Keratinocyte (primary cell): ENCODE data around the gene TRAF1. TPM values are rescaled to one million over a fixed set of nuclear protein-coding genes. Genes with fewer than 3 reads are reported as not detected.

Source experiments
- DNase-seq: peaks from one replicate; pipeline ENCODE4 v3.0.0-alpha.2; 2011; ENCODE audit warnings: low read depth, missing footprints, low spot score
- FAIRE-seq: peaks from 2 replicates; lab custom pipeline; 2011; peaks lifted over from hg19 to GRCh38; lab: Jason Lieb, UNC
- H2AFZ ChIP-seq: 2 replicates; pipeline ENCODE4 v1.6.0; 2012; ENCODE audit warnings: low read length, control low read depth, inconsistent platforms; ENCODE audit not compliant: control insufficient read depth
- H3K27ac ChIP-seq: 2 replicates; pipeline ENCODE4 v1.5.1; 2011; ENCODE audit warnings: low read length; ENCODE audit not compliant: control insufficient read depth, insufficient read depth
- H3K27me3 ChIP-seq: 3 replicates; pipeline ENCODE4 v1.6.0; 2011; ENCODE audit warnings: low read length; ENCODE audit not compliant: control insufficient read depth, insufficient read depth; ENCODE audit errors: extremely low read depth
- H3K36me3 ChIP-seq, 2 experiments: 2 replicates in 1 of 2; 3 replicates in 1 of 2; pipeline ENCODE4 v1.5.1; 2011; ENCODE audit warnings: low read length in 2 of 2, mild to moderate bottlenecking in 1 of 2; ENCODE audit not compliant: control insufficient read depth in 2 of 2, insufficient read depth in 2 of 2; ENCODE audit errors: extremely low read depth in 1 of 2
- H3K4me1 ChIP-seq: 3 replicates; pipeline ENCODE4 v1.5.1; 2011; ENCODE audit warnings: low read length; ENCODE audit not compliant: control insufficient read depth, insufficient read depth; ENCODE audit errors: extremely low read depth
- H3K4me2 ChIP-seq: 3 replicates; pipeline ENCODE4 v1.6.0; 2011; ENCODE audit warnings: low read depth, low read length; ENCODE audit not compliant: control insufficient read depth, insufficient read depth; ENCODE audit errors: extremely low read depth
- H3K4me3 ChIP-seq, 3 experiments: fragments of 200-600 bp in 1 of 3; sonication (generic) in 1 of 3; 2 replicates in 2 of 3; 3 replicates in 1 of 3; pipeline ENCODE4 v1.5.1; 2011 to 2016; ENCODE audit warnings: low read length in 3 of 3, mild to moderate bottlenecking in 3 of 3, control low read depth in 2 of 3, inconsistent platforms in 1 of 3, low read depth in 1 of 3, mixed read lengths in 1 of 3, mixed run types in 1 of 3, moderate library complexity in 1 of 3; ENCODE audit not compliant: control insufficient read depth in 2 of 3, insufficient read depth in 2 of 3; ENCODE audit errors: extremely low read depth in 1 of 3
- H3K79me2 ChIP-seq: 2 replicates; pipeline ENCODE4 v1.6.0; 2012; ENCODE audit warnings: low read length; ENCODE audit not compliant: control insufficient read depth, insufficient read depth
- H3K9ac ChIP-seq: 3 replicates; pipeline ENCODE4 v1.6.0; 2011; ENCODE audit warnings: low read length; ENCODE audit not compliant: control insufficient read depth, insufficient read depth; ENCODE audit errors: extremely low read depth
- H3K9me1 ChIP-seq: 3 replicates; pipeline ENCODE4 v1.6.0; 2011; ENCODE audit warnings: low read length; ENCODE audit not compliant: control insufficient read depth, insufficient read depth; ENCODE audit errors: extremely low read depth
- H3K9me3 ChIP-seq: 2 replicates; pipeline ENCODE4 v1.5.1; 2012; ENCODE audit warnings: low read depth, low read length; ENCODE audit not compliant: control insufficient read depth
- H4K20me1 ChIP-seq: 3 replicates; pipeline ENCODE4 v1.6.0; 2011; ENCODE audit warnings: low read length; ENCODE audit not compliant: control insufficient read depth, insufficient read depth; ENCODE audit errors: extremely low read depth
- CTCF ChIP-seq, 3 experiments: IDR thresholded peaks in 1 of 3; conservative IDR thresholded peaks in 1 of 3; optimal IDR thresholded peaks in 1 of 3; 2 replicates in 2 of 3; 3 replicates in 1 of 3; pipeline versions ENCODE3 to v1.5.1; 2011; ENCODE audit warnings: low read length in 3 of 3, mild to moderate bottlenecking in 3 of 3, moderate library complexity in 2 of 3, control low read depth in 1 of 3, inconsistent platforms in 1 of 3; ENCODE audit not compliant: insufficient read depth in 2 of 3; ENCODE audit errors: extremely low read depth in 1 of 3
- EZH2 ChIP-seq: IDR thresholded peaks from one replicate; pipeline ENCODE4 v1.6.1; 2012; ENCODE audit warnings: inconsistent platforms, mild to moderate bottlenecking, low read length, moderate library complexity
- dilution Hi-C: fragments of 300-500 bp; cut with MboI; formaldehyde crosslinking; loops from one replicate; pipeline ENCODE4 v1.7.0; 2020; ENCODE audit warnings: low sequenced_read_pairs; ENCODE audit not compliant: extremely low pct_ligation_motif_present
- polyA plus RNA-seq, 5 experiments: library from polyadenylated mRNA; depleted of rRNA in 3 of 5; stranded (reverse) in 3 of 5; stranded (forward) in 1 of 5; unstranded in 1 of 5; fragments of >200 nt; gene quantifications; 1 replicate in 1 of 5; 2 replicates in 3 of 5; 3 replicates in 1 of 5; pipeline versions ENCODE4 v1.2.1 to v1.2.3, GENCODE V29; 2011 to 2012; ENCODE audit warnings: missing spikeins in 2 of 5, low read depth in 1 of 5, low replicate concordance in 1 of 5

The TRAF1 gene
- polyA plus RNA-seq, 1 donor (not counting 4 experiments of a cell fraction or from before 2014, with no cell fraction given), result 1.2 TPM

- H3K36me3 ChIP-seq, result no peaks in the 10 kb centered on the region
- no peaks in the 10 kb centered on the region for H3K9me3 ChIP-seq
- no peak for TF ChIP-seq CTCF (optimal IDR thresholded peaks at IDR 0.05 in 1 of 3, IDR thresholded peaks at IDR 0.05 in 1 of 3, conservative IDR thresholded peaks at IDR 0.05 in 1 of 3; ENCODE audit: extremely low read depth in 1 of 3, insufficient read depth in 2 of 3, low read length in 3 of 3)
- no peak for TF ChIP-seq EZH2
- no peak overlapping the region for H3K4me3 ChIP-seq
- no peak for FAIRE-seq
- no peak overlapping the region for H3K27ac ChIP-seq
- no peak for DNase-seq
- no peaks in the 10 kb centered on the region for H4K20me1 ChIP-seq
- no peaks in the 10 kb centered on the region for H3K9me1 ChIP-seq
- no peaks in the 10 kb centered on the region for H3K79me2 ChIP-seq
- H3K4me1 ChIP-seq, result no peaks in the 10 kb centered on the region
- H3K27me3 ChIP-seq, result no peaks in the 10 kb centered on the region
- dilution Hi-C loops, result no loop called here
- H3K9ac ChIP-seq, result no peak overlapping the region
- no peak overlapping the region for H3K4me2 ChIP-seq
- H2AFZ ChIP-seq, result no peak overlapping the region
Measured at GRCh38 chr9:120960001-120960400, 33.4 kb upstream of the TRAF1 start.

DNA sequence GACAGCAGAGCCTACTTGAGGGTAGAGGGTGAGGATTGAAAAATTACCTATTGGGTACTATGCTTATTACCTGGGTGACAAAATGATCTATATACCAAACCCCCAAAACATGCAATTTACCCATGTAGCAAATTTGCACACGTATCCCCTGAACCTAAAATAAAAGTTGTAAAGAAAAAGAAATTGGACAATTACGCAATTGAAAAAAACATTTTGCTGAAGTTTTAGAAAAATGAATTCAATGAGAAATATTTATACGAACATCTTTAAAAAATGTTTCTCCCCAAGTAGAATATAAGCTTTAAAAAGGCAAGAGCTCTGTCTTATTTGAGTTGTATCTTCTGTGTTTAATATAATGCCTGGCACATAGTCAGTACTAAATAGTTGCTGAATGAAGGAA lies 30.3 kb upstream of the TRAF1 start:
- no peak overlapping the region for H3K4me3 ChIP-seq
- H3K9me1 ChIP-seq, result no peaks in the 10 kb centered on the region
- H3K4me1 ChIP-seq, result no peaks in the 10 kb centered on the region
- H2AFZ ChIP-seq, result no peak overlapping the region
- DNase-seq (no peak), FAIRE-seq (no peak)
- no peaks in the 10 kb centered on the region for H3K9me3 ChIP-seq
- no peaks in the 10 kb centered on the region for H3K27me3 ChIP-seq
- H3K4me2 ChIP-seq, result no peak overlapping the region
- H3K36me3 ChIP-seq, result no peaks in the 10 kb centered on the region
- dilution Hi-C loops, result no loop called here
- TF ChIP-seq CTCF (optimal IDR thresholded peaks at IDR 0.05 in 1 of 3, IDR thresholded peaks at IDR 0.05 in 1 of 3, conservative IDR thresholded peaks at IDR 0.05 in 1 of 3; ENCODE audit: extremely low read depth in 1 of 3, insufficient read depth in 2 of 3, low read length in 3 of 3), result no peak
- no peak for TF ChIP-seq EZH2
- H3K27ac ChIP-seq, result no peak overlapping the region
- H4K20me1 ChIP-seq, result no peaks in the 10 kb centered on the region
- H3K9ac ChIP-seq, result no peak overlapping the region
- no peaks in the 10 kb centered on the region for H3K79me2 ChIP-seq
